SK-N-SH (cell line): ENCODE measurements around the gene TUBGCP5.

Source experiments
- FOXJ3 ChIP-seq: sonication (generic); formaldehyde crosslinking; IDR thresholded peaks from 2 replicates; pipeline ENCODE4 v1.5.1; 2020; ENCODE audit warnings: mild to moderate bottlenecking, missing genetic modification reagents
- SIN3A ChIP-seq: IDR thresholded peaks from 2 replicates; pipeline ENCODE4 v1.6.1; 2012; ENCODE audit warnings: low read depth, mild to moderate bottlenecking, low read length, moderate library complexity, borderline replicate concordance

DNA sequence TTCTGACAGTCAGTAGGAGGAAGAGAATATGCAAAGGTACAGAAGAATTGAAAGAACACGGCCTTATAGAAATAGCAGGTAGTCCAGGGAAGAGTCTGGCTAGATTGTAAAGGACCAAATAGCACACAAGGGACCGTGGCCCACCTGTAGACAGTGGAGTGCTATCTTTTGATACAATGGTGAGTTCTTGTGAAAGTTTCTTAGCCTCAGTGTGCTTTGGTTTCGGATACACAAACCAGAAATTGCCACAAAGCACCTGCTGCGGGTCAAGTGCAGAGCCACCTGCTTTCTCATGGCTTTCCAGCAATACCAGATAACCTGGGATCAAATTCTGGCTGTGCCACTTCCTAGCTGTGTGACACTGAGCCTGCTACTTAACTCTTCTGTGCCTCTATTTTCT, 36.6 kb upstream of the TUBGCP5 start:
- TF ChIP-seq FOXJ3 (CRISPR knock-in tag) (no peak), SIN3A (no peak)
